Smooth muscle cell (in vitro differentiated cells): ENCODE measurements around the gene APOA1. TPM values are rescaled to one million over a fixed set of nuclear protein-coding genes. Genes with fewer than 3 reads are reported as not detected.

Experiments
- DNase-seq: peaks from one replicate; lab custom pipeline; 2025; ENCODE audit not compliant: unreplicated experiment; lab: John Stamatoyannopoulos, UW
- H2AFZ ChIP-seq: fragments of 200-600 bp; sonication (generic); 2 replicates; pipeline ENCODE4 v1.6.0; 2016; ENCODE audit warnings: antibody characterized with exemption, low read depth, mild to moderate bottlenecking
- H3F3A ChIP-seq: fragments of 200-600 bp; sonication (generic); 2 replicates; pipeline ENCODE4 v1.6.0; 2017; ENCODE audit warnings: antibody characterized with exemption, low read depth
- H3K27ac ChIP-seq: fragments of 200-600 bp; sonication (generic); 2 replicates; pipeline ENCODE4 v1.5.1; 2016; ENCODE audit warnings: low read depth, mild to moderate bottlenecking
- H3K27me3 ChIP-seq: fragments of 200-600 bp; sonication (generic); 2 replicates; pipeline ENCODE4 v1.6.1; 2016; ENCODE audit warnings: low read depth, mild to moderate bottlenecking
- H3K36me3 ChIP-seq: fragments of 200-600 bp; sonication (generic); 2 replicates; pipeline ENCODE4 v1.5.1; 2016; ENCODE audit warnings: low read depth
- H3K4me1 ChIP-seq: fragments of 200-600 bp; sonication (generic); 2 replicates; pipeline ENCODE4 v1.5.1; 2016; ENCODE audit warnings: low read depth
- H3K4me2 ChIP-seq: fragments of 200-600 bp; sonication (generic); 2 replicates; pipeline ENCODE4 v1.6.0; 2016; ENCODE audit warnings: mild to moderate bottlenecking
- H3K4me3 ChIP-seq: fragments of 200-600 bp; sonication (generic); 2 replicates; pipeline ENCODE4 v1.5.1; 2016; ENCODE audit warnings: mild to moderate bottlenecking
- H3K79me2 ChIP-seq: fragments of 200-600 bp; sonication (generic); 2 replicates; pipeline ENCODE4 v1.6.0; 2016; ENCODE audit warnings: low read depth, mild to moderate bottlenecking
- H3K9ac ChIP-seq: fragments of 200-600 bp; sonication (generic); 2 replicates; pipeline ENCODE4 v1.6.0; 2016; ENCODE audit warnings: low read depth
- H3K9me3 ChIP-seq: fragments of 200-600 bp; sonication (generic); replicated peaks from 2 replicates; pipeline ENCODE4 v1.5.1; 2016; ENCODE audit warnings: low read depth
- H4K20me1 ChIP-seq: fragments of 200-600 bp; sonication (generic); 2 replicates; pipeline ENCODE4 v1.6.0; 2016; ENCODE audit warnings: low read depth
- WGBS: methylation state at CpG from one replicate; pipeline ENCODE4 v1.1.7; 2016; ENCODE audit warnings: low lambda C conversion rate; 5-methylcytosine and 5-hydroxymethylcytosine counted together
- polyA plus RNA-seq: library from polyadenylated mRNA; unstranded; fragments of >200 nt; fragmentation: Nextera tagmentation; extraction: Ambion mirVana; gene quantifications from 2 replicates; pipeline ENCODE4 v1.2.1, GENCODE V29; 2016
- total RNA-seq: library from RNA; depleted of rRNA; stranded (reverse); fragments of >200 nt; gene quantifications from 2 replicates; pipeline ENCODE4 v1.2.3, GENCODE V29; 2014
- TF ChIP-seq, protein P1 (sequence below): fragments of 200-600 bp; sonication (generic); IDR thresholded peaks from 2 replicates; pipeline ENCODE4 v1.5.1; 2017; ENCODE audit warnings: borderline replicate concordance, mild to moderate bottlenecking, antibody characterized with exemption; ENCODE audit not compliant: insufficient read depth, poor library complexity, severe bottlenecking

Gene APOA1
- total and polyA plus RNA-seq, 2 experiments from 2014 or later: 2.5 to 3.2 TPM

DNA sequence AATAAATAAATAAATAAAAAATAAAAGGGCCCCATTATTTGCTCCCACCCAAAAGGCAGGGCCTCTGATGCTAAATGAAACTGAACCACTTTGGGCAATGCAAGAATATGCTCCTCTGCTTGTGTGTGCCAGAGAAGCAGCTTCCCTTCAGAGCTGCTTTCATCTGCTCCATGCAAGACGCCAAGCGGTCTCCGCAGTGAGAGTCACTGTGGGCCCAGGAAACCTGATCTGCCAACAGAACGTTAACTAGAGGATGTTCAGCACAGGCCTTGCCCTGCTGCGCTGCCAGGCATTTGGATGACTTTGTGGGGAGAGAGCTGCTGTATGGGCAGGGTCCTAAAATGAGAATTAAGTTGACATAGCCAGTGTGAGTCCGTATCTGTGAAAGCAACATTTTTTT lies 43.7 kb upstream of the APOA1 start:
- no peaks in the 10 kb centered on the region for H3K36me3 ChIP-seq
- H3K9ac ChIP-seq: no peak overlapping the region
- no peaks in the 10 kb centered on the region for H3K9me3 ChIP-seq
- no peak overlapping the region for H2AFZ ChIP-seq
- H3K79me2 ChIP-seq: no peaks in the 10 kb centered on the region
- no peak for DNase-seq
- H3F3A ChIP-seq: no peaks in the 10 kb centered on the region
- TF ChIP-seq, protein P1, sequence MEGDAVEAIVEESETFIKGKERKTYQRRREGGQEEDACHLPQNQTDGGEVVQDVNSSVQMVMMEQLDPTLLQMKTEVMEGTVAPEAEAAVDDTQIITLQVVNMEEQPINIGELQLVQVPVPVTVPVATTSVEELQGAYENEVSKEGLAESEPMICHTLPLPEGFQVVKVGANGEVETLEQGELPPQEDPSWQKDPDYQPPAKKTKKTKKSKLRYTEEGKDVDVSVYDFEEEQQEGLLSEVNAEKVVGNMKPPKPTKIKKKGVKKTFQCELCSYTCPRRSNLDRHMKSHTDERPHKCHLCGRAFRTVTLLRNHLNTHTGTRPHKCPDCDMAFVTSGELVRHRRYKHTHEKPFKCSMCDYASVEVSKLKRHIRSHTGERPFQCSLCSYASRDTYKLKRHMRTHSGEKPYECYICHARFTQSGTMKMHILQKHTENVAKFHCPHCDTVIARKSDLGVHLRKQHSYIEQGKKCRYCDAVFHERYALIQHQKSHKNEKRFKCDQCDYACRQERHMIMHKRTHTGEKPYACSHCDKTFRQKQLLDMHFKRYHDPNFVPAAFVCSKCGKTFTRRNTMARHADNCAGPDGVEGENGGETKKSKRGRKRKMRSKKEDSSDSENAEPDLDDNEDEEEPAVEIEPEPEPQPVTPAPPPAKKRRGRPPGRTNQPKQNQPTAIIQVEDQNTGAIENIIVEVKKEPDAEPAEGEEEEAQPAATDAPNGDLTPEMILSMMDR: no peak
- H3K4me1 ChIP-seq: no peaks in the 10 kb centered on the region
- peaks cover 2% of the 10 kb centered on the region for H4K20me1 ChIP-seq
- no peaks in the 10 kb centered on the region for H3K27me3 ChIP-seq
- H3K27ac ChIP-seq: no peak overlapping the region
- H3K4me3 ChIP-seq: no peak overlapping the region
- H3K4me2 ChIP-seq: no peak overlapping the region
- 92% methylated on average over 6 of the region's 6 CpGs for WGBS

DNA sequence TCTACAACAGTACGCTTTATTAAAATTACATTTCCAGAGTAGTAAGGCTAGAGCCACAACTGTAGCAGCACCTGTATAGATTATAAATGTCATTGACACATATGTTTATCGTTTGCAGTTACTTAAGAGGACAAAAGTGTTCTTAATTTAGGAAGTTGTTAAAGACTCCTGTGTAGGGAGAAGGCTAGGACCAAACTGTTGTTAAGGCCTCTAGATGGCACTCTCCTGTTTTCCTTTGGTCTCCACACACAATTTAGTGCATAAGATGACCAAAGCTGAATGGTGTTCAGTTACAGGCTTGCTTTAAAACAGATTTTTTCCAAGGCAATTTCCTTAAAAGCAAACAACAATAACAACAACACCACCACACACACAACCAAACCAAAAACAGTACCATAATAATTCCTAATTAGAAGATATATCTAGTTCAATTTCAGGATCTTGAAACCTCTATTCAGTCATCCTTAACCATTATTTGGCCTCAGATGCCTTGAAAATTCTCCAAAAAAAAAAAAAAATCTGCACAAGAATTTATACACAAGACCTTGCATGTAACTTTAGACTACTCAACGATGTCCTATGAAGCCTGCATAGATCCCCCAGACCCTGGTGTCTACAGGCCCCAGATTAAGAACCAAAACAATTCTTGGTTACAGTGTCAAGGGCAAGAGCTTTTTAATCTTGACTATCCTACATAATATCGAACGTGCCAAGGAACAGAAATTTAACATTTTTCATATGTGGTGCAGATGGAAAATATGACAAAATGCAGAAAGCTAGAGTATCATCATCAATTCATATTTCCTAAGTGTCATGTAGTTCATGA lies 42.6 kb upstream of the APOA1 start:
- Histone ChIP-seq H3K4me2 (no peak overlapping the region), H3K4me3 (no peak overlapping the region), H3K27ac (no peak overlapping the region), H3K9ac (no peak overlapping the region), H3K79me2 (no peaks in the 10 kb centered on the region), H3K4me1 (no peaks in the 10 kb centered on the region), H4K20me1 (peaks cover 2% of the 10 kb centered on the region), H3K36me3 (no peaks in the 10 kb centered on the region), H3F3A (no peaks in the 10 kb centered on the region), H2AFZ (no peak overlapping the region), H3K27me3 (no peaks in the 10 kb centered on the region), H3K9me3 (no peaks in the 10 kb centered on the region)
- DNase-seq: no peak
- TF ChIP-seq, protein P1: peak; percentile 69
- WGBS: 69% methylated on average over 5 of the region's 5 CpGs

DNA sequence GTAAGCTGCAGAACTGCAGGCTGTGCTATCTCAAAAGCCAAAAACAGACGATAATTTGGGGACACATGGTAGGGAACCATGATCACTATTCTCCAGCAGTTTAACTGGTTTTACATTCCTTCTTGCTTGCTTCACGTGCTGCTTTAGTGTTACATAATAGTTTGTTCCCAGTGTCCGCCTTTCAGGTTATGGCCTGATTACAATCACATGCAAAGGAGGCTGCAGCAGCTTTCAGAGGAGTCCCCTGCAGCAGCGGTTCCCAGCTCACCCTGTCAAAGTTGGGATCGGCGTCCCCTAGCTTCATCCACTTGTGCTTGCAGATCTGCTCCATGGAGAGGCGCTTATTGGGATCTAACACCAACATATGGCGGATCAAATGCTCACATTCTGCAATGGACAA lies 39.2 kb upstream of the APOA1 start:
- no peaks in the 10 kb centered on the region for H3K27me3 ChIP-seq
- H3K9me3 ChIP-seq: no peaks in the 10 kb centered on the region
- no peak overlapping the region for H3K4me2 ChIP-seq
- H4K20me1 ChIP-seq: no peaks in the 10 kb centered on the region
- no peak for DNase-seq
- H3K36me3 ChIP-seq: peaks cover 12% of the 10 kb centered on the region
- no peak overlapping the region for H3K4me3 ChIP-seq
- H3K4me1 ChIP-seq: no peaks in the 10 kb centered on the region
- H3K9ac ChIP-seq: no peak overlapping the region
- no peaks in the 10 kb centered on the region for H3F3A ChIP-seq
- WGBS: 82% methylated on average over 8 of the region's 8 CpGs
- H2AFZ ChIP-seq: no peak overlapping the region
- no peak overlapping the region for H3K27ac ChIP-seq
- H3K79me2 ChIP-seq: no peaks in the 10 kb centered on the region
- TF ChIP-seq, protein P1: no peak

DNA sequence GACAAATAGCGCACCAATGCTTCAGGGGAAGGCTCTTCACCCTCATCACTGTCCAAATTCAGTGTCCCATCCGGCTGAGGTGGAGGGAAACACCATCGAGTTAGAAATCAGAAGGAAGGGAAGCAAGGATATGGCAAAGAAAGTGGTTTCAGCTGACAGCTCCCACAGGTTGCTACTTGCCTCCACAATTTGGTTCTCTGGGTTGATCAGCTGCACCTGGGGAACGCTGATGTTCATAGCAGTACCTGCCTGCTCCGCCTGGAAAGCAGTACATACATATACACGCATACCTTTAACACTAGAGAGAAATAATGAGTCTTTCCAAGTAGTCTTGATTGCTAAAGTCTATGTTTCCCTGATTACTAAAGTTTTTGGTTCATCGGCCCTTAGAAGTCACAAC lies 37.8 kb upstream of the APOA1 start:
- no peak overlapping the region for H3K4me2 ChIP-seq
- no peak for DNase-seq
- no peaks in the 10 kb centered on the region for H3K9me3 ChIP-seq

More for the DNA sequence above, 37.8 kb upstream of the APOA1 start:
- Histone ChIP-seq H3K9ac (no peak overlapping the region), H3K27ac (no peak overlapping the region), H2AFZ (no peak overlapping the region), H3K79me2 (no peaks in the 10 kb centered on the region), H3K36me3 (peaks cover 12% of the 10 kb centered on the region), H3K4me1 (no peaks in the 10 kb centered on the region), H3K27me3 (no peaks in the 10 kb centered on the region), H4K20me1 (no peaks in the 10 kb centered on the region), H3F3A (no peaks in the 10 kb centered on the region), H3K4me3 (no peak overlapping the region)
- TF ChIP-seq, protein P1: no peak
- WGBS: 96% methylated on average over 7 of the region's 7 CpGs
